Mammary epithelial cell (primary cell): ENCODE results near the gene LUZP2.

Experiments used
- EZH2 ChIP-seq: IDR thresholded peaks from 2 replicates; pipeline ENCODE4 v1.6.1; 2012; ENCODE audit warnings: low read length, inconsistent platforms, borderline replicate concordance
- TF ChIP-seq, protein P1 (sequence below), 2 donors: IDR thresholded peaks in 1 of 2; conservative IDR thresholded peaks in 1 of 2; 2 replicates each; pipeline ENCODE4 v1.5.1; 2011 to 2012; ENCODE audit warnings: inconsistent platforms in 2 of 2, low read length in 2 of 2, mild to moderate bottlenecking in 2 of 2, control low read depth in 1 of 2, low read depth in 1 of 2; ENCODE audit not compliant: insufficient read depth in 1 of 2; ENCODE audit errors: extremely low read depth in 1 of 2

DNA sequence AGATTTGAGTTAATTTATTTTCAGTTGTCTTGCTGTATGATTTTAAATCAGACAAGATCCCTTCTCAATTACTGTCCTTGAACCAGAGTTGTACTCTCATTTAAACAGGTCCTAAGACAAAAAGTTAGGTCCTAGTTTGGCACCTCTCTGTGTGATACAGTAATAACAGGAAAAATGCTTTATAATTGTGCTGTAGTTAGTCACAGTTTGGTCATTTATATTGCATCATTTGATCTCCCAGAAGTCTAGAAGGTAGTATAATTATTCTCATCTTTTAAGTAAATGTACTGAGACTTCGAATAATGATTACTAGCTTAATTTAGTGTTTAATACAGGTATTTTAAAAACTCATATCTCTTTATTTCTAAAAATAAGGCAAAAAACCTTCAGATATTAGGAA, 18.1 kb upstream of the LUZP2 start:
- no peak for TF ChIP-seq EZH2
- TF ChIP-seq, protein P1, sequence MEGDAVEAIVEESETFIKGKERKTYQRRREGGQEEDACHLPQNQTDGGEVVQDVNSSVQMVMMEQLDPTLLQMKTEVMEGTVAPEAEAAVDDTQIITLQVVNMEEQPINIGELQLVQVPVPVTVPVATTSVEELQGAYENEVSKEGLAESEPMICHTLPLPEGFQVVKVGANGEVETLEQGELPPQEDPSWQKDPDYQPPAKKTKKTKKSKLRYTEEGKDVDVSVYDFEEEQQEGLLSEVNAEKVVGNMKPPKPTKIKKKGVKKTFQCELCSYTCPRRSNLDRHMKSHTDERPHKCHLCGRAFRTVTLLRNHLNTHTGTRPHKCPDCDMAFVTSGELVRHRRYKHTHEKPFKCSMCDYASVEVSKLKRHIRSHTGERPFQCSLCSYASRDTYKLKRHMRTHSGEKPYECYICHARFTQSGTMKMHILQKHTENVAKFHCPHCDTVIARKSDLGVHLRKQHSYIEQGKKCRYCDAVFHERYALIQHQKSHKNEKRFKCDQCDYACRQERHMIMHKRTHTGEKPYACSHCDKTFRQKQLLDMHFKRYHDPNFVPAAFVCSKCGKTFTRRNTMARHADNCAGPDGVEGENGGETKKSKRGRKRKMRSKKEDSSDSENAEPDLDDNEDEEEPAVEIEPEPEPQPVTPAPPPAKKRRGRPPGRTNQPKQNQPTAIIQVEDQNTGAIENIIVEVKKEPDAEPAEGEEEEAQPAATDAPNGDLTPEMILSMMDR (conservative IDR thresholded peaks at IDR 0.05 in 1 of 2, IDR thresholded peaks at IDR 0.05 in 1 of 2; ENCODE audit: extremely low read depth in 1 of 2, insufficient read depth in 1 of 2, low read depth in 1 of 2, low read length in 2 of 2), result no peak
